ENCODE data around the gene ZKSCAN1.
A peak's percentile ranks its signal among the peaks of the same experiment; 100 is the strongest.
"Not testable (repeated sequence)": the region's sequence is repeated elsewhere in the genome, so short reads cannot be mapped to it uniquely, and the experiment has no call there.

ZKSCAN1 gene

GRCh38 chr7:100008525-100008924 lies 6.9 kb upstream of the ZKSCAN1 start:
- peaks cover 42% of the 10 kb centered on the region for H3K4me1 ChIP-seq (ENCODE audit: control insufficient read depth, insufficient read depth, low read length)
- H3K9ac ChIP-seq (ENCODE audit: low read length), result peak overlapping the region; percentile 29
- H3K9me3 ChIP-seq (ENCODE audit: control insufficient read depth, low read length), result no peaks in the 10 kb centered on the region
- H3K36me3 ChIP-seq (ENCODE audit: control insufficient read depth, insufficient read depth, low read length), result no peaks in the 10 kb centered on the region
- H3K4me3 ChIP-seq (ENCODE audit: low read length), result no peak overlapping the region
- H3K27me3 ChIP-seq (ENCODE audit: control insufficient read depth, insufficient read depth, low read length), result no peaks in the 10 kb centered on the region

GRCh38 chr7:100009952-100010351 lies 5.4 kb upstream of the ZKSCAN1 start:
- not testable (repeated sequence) for H3K27me3 ChIP-seq (ENCODE audit: control insufficient read depth, insufficient read depth, low read length); H3K9me3 ChIP-seq (ENCODE audit: control insufficient read depth, low read length); H3K36me3 ChIP-seq (ENCODE audit: control insufficient read depth, insufficient read depth, low read length); H3K9ac ChIP-seq (ENCODE audit: low read length); H3K4me3 ChIP-seq (ENCODE audit: low read length)
- H3K4me1 ChIP-seq (ENCODE audit: control insufficient read depth, insufficient read depth, low read length), result peaks cover 33% of the 10 kb centered on the region

- H3K9ac ChIP-seq (ENCODE audit: low read length), result no peak overlapping the region
- peaks cover under 1% of the 10 kb centered on the region for H3K36me3 ChIP-seq (ENCODE audit: control insufficient read depth, insufficient read depth, low read length)
- no peak overlapping the region for H3K4me3 ChIP-seq (ENCODE audit: low read length)
- H3K9me3 ChIP-seq (ENCODE audit: control insufficient read depth, low read length), result no peaks in the 10 kb centered on the region
- H3K27me3 ChIP-seq (ENCODE audit: control insufficient read depth, insufficient read depth, low read length), result no peaks in the 10 kb centered on the region
- H3K4me1 ChIP-seq (ENCODE audit: control insufficient read depth, insufficient read depth, low read length), result peaks cover 34% of the 10 kb centered on the region
Observed at GRCh38 chr7:100010901-100011300, 4.5 kb upstream of the ZKSCAN1 start.

- peaks cover 6% of the 10 kb centered on the region for H3K36me3 ChIP-seq (ENCODE audit: control insufficient read depth, insufficient read depth, low read length)
- H3K27me3 ChIP-seq (ENCODE audit: control insufficient read depth, insufficient read depth, low read length), result no peaks in the 10 kb centered on the region
- H3K9me3 ChIP-seq (ENCODE audit: control insufficient read depth, low read length), result no peaks in the 10 kb centered on the region
- no peak overlapping the region for H3K9ac ChIP-seq (ENCODE audit: low read length)
- H3K4me3 ChIP-seq (ENCODE audit: low read length), result no peak overlapping the region
- peaks cover 36% of the 10 kb centered on the region for H3K4me1 ChIP-seq (ENCODE audit: control insufficient read depth, insufficient read depth, low read length)
Observed at GRCh38 chr7:100011516-100011915, 3.9 kb upstream of the ZKSCAN1 start.

GRCh38 chr7:100012385-100013327 lies 2.7 kb upstream of the ZKSCAN1 start:
- peaks cover 42% of the 10 kb centered on the region for H3K4me1 ChIP-seq (ENCODE audit: control insufficient read depth, insufficient read depth, low read length)
- H3K9me3 ChIP-seq (ENCODE audit: control insufficient read depth, low read length); H3K27me3 ChIP-seq (ENCODE audit: control insufficient read depth, insufficient read depth, low read length); H3K9ac ChIP-seq (ENCODE audit: low read length); H3K4me3 ChIP-seq (ENCODE audit: low read length); H3K36me3 ChIP-seq (ENCODE audit: control insufficient read depth, insufficient read depth, low read length): not testable (repeated sequence)

- no peak overlapping the region for H3K9ac ChIP-seq (ENCODE audit: low read length)
- no peaks in the 10 kb centered on the region for H3K27me3 ChIP-seq (ENCODE audit: control insufficient read depth, insufficient read depth, low read length)
- peaks cover 8% of the 10 kb centered on the region for H3K36me3 ChIP-seq (ENCODE audit: control insufficient read depth, insufficient read depth, low read length)
- peaks cover 43% of the 10 kb centered on the region for H3K4me1 ChIP-seq (ENCODE audit: control insufficient read depth, insufficient read depth, low read length)
- H3K4me3 ChIP-seq (ENCODE audit: low read length), result no peak overlapping the region
- H3K9me3 ChIP-seq (ENCODE audit: control insufficient read depth, low read length), result no peaks in the 10 kb centered on the region
Observed at GRCh38 chr7:100013328-100013676, 2.1 kb upstream of the ZKSCAN1 start.

GRCh38 chr7:100016215-100016901 lies 962 bp downstream of the ZKSCAN1 start:
- Histone ChIP-seq H3K9ac (ENCODE audit: low read length) (peak overlapping the region; percentile 99), H3K36me3 (ENCODE audit: control insufficient read depth, insufficient read depth, low read length) (peaks cover 8% of the 10 kb centered on the region), H3K4me1 (ENCODE audit: control insufficient read depth, insufficient read depth, low read length) (peaks cover 64% of the 10 kb centered on the region)

GRCh38 chr7:100017300-100017699 lies 1.9 kb downstream of the ZKSCAN1 start:
- Histone ChIP-seq H3K4me3 (ENCODE audit: low read length) (no peak overlapping the region), H3K4me1 (ENCODE audit: control insufficient read depth, insufficient read depth, low read length) (peaks cover 66% of the 10 kb centered on the region), H3K9ac (ENCODE audit: low read length) (peak overlapping the region; percentile 99), H3K36me3 (ENCODE audit: control insufficient read depth, insufficient read depth, low read length) (peaks cover 8% of the 10 kb centered on the region), H3K27me3 (ENCODE audit: control insufficient read depth, insufficient read depth, low read length) (no peaks in the 10 kb centered on the region), H3K9me3 (ENCODE audit: control insufficient read depth, low read length) (no peaks in the 10 kb centered on the region)

More at GRCh38 chr7:100016215-100016901, 962 bp downstream of the ZKSCAN1 start:
- Histone ChIP-seq H3K9me3 (ENCODE audit: control insufficient read depth, low read length) (no peaks in the 10 kb centered on the region), H3K27me3 (ENCODE audit: control insufficient read depth, insufficient read depth, low read length) (no peaks in the 10 kb centered on the region), H3K4me3 (ENCODE audit: low read length) (peak overlapping the region; percentile 94)

- Histone ChIP-seq H3K9ac (ENCODE audit: low read length) (peak overlapping the region; percentile 99), H3K4me3 (ENCODE audit: low read length) (no peak overlapping the region), H3K36me3 (ENCODE audit: control insufficient read depth, insufficient read depth, low read length) (peaks cover 8% of the 10 kb centered on the region), H3K27me3 (ENCODE audit: control insufficient read depth, insufficient read depth, low read length) (no peaks in the 10 kb centered on the region), H3K9me3 (ENCODE audit: control insufficient read depth, low read length) (no peaks in the 10 kb centered on the region), H3K4me1 (ENCODE audit: control insufficient read depth, insufficient read depth, low read length) (peaks cover 67% of the 10 kb centered on the region)
Observed at GRCh38 chr7:100017875-100018274, 2.5 kb downstream of the ZKSCAN1 start.

- no peaks in the 10 kb centered on the region for H3K27me3 ChIP-seq (ENCODE audit: control insufficient read depth, insufficient read depth, low read length)
- H3K9ac ChIP-seq (ENCODE audit: low read length), result peak overlapping the region; percentile 33
- no peaks in the 10 kb centered on the region for H3K9me3 ChIP-seq (ENCODE audit: control insufficient read depth, low read length)
- no peak overlapping the region for H3K4me3 ChIP-seq (ENCODE audit: low read length)
- peaks cover 75% of the 10 kb centered on the region for H3K4me1 ChIP-seq (ENCODE audit: control insufficient read depth, insufficient read depth, low read length)
- H3K36me3 ChIP-seq (ENCODE audit: control insufficient read depth, insufficient read depth, low read length), result peaks cover 17% of the 10 kb centered on the region
Observed at GRCh38 chr7:100019908-100020307, 4.5 kb downstream of the ZKSCAN1 start.

- Histone ChIP-seq H3K4me1 (ENCODE audit: control insufficient read depth, insufficient read depth, low read length) (peaks cover 70% of the 10 kb centered on the region), H3K27me3 (ENCODE audit: control insufficient read depth, insufficient read depth, low read length) (no peaks in the 10 kb centered on the region), H3K36me3 (ENCODE audit: control insufficient read depth, insufficient read depth, low read length) (peaks cover 12% of the 10 kb centered on the region), H3K9me3 (ENCODE audit: control insufficient read depth, low read length) (no peaks in the 10 kb centered on the region), H3K4me3 (ENCODE audit: low read length) (no peak overlapping the region), H3K9ac (ENCODE audit: low read length) (peak overlapping the region; percentile 7)
Observed at GRCh38 chr7:100021297-100021696, 5.9 kb downstream of the ZKSCAN1 start.

GRCh38 chr7:100022621-100023020 lies 7.2 kb downstream of the ZKSCAN1 start:
- H3K9me3 ChIP-seq (ENCODE audit: control insufficient read depth, low read length), result no peaks in the 10 kb centered on the region
- H3K36me3 ChIP-seq (ENCODE audit: control insufficient read depth, insufficient read depth, low read length), result peaks cover 9% of the 10 kb centered on the region
- peaks cover 63% of the 10 kb centered on the region for H3K4me1 ChIP-seq (ENCODE audit: control insufficient read depth, insufficient read depth, low read length)
- H3K9ac ChIP-seq (ENCODE audit: low read length), result peak overlapping the region; percentile 28
- H3K4me3 ChIP-seq (ENCODE audit: low read length), result no peak overlapping the region
- no peaks in the 10 kb centered on the region for H3K27me3 ChIP-seq (ENCODE audit: control insufficient read depth, insufficient read depth, low read length)

Measured in mucosa of stomach (tissue), 1 donor.